ENCODE data around the gene OPRPN. TPM values are rescaled to one million over a fixed set of nuclear protein-coding genes. Genes with fewer than 3 reads are reported as not detected.

The OPRPN gene
- polyA plus RNA-seq, 1 experiment = not detected

DNA sequence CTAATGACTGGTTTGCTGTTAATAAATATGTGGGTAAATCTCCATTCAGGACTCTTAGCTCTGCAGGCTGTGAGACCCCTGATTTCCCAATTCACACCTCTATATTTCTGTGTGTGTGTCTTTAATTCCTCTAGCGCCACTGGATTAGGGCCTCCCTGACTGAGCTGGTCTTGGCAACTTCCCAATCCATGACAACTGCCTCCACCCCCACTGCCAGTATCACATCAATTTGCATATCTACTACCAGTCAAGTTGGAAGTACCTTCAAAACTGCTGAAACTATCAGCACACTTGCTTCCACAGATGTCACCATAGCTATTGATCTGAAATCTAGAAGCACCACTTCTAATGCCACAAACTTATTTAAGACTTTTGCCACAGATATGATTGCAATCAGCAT lies 27.6 kb downstream of the OPRPN start:
- POLR2A ChIA-PET = no interaction called here
- DNase-seq (ENCODE audit: low read depth) = no peak
- Histone ChIP-seq H3K36me3 (ENCODE audit: control insufficient read depth, insufficient read depth, low read length) (no peaks in the 10 kb centered on the region), H3K27me3 (ENCODE audit: control insufficient read depth, insufficient read depth, low read length) (no peaks in the 10 kb centered on the region), H3K4me3 (ENCODE audit: low read depth, low read length) (no peak overlapping the region)
- TF ChIP-seq, protein P1, sequence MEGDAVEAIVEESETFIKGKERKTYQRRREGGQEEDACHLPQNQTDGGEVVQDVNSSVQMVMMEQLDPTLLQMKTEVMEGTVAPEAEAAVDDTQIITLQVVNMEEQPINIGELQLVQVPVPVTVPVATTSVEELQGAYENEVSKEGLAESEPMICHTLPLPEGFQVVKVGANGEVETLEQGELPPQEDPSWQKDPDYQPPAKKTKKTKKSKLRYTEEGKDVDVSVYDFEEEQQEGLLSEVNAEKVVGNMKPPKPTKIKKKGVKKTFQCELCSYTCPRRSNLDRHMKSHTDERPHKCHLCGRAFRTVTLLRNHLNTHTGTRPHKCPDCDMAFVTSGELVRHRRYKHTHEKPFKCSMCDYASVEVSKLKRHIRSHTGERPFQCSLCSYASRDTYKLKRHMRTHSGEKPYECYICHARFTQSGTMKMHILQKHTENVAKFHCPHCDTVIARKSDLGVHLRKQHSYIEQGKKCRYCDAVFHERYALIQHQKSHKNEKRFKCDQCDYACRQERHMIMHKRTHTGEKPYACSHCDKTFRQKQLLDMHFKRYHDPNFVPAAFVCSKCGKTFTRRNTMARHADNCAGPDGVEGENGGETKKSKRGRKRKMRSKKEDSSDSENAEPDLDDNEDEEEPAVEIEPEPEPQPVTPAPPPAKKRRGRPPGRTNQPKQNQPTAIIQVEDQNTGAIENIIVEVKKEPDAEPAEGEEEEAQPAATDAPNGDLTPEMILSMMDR (IDR thresholded peaks at IDR 0.05; ENCODE audit: insufficient read depth, low read depth, low read length) = no peak
- CTCF ChIA-PET = no interaction called here

GRCh38 chr4:70426789-70427188 lies 29.0 kb downstream of the OPRPN start:
- Histone ChIP-seq H3K4me3 (ENCODE audit: low read depth, low read length) (no peak overlapping the region), H3K36me3 (ENCODE audit: control insufficient read depth, insufficient read depth, low read length) (no peaks in the 10 kb centered on the region), H3K27me3 (ENCODE audit: control insufficient read depth, insufficient read depth, low read length) (no peaks in the 10 kb centered on the region)
- ChIA-PET CTCF (no interaction called here), POLR2A (no interaction called here)
- TF ChIP-seq, protein P1 (IDR thresholded peaks at IDR 0.05; ENCODE audit: insufficient read depth, low read depth, low read length) = no peak
- DNase-seq (ENCODE audit: low read depth) = no peak

GRCh38 chr4:70437197-70437596 lies 39.5 kb downstream of the OPRPN start:
- POLR2A ChIA-PET = no interaction called here
- no peak for DNase-seq (ENCODE audit: low read depth)
- CTCF ChIA-PET = no interaction called here
- no peaks in the 10 kb centered on the region for H3K27me3 ChIP-seq (ENCODE audit: control insufficient read depth, insufficient read depth, low read length)
- H3K4me3 ChIP-seq (ENCODE audit: low read depth, low read length) = no peak overlapping the region
- no peaks in the 10 kb centered on the region for H3K36me3 ChIP-seq (ENCODE audit: control insufficient read depth, insufficient read depth, low read length)
- TF ChIP-seq, protein P1 (IDR thresholded peaks at IDR 0.05; ENCODE audit: insufficient read depth, low read depth, low read length) = no peak

DNA sequence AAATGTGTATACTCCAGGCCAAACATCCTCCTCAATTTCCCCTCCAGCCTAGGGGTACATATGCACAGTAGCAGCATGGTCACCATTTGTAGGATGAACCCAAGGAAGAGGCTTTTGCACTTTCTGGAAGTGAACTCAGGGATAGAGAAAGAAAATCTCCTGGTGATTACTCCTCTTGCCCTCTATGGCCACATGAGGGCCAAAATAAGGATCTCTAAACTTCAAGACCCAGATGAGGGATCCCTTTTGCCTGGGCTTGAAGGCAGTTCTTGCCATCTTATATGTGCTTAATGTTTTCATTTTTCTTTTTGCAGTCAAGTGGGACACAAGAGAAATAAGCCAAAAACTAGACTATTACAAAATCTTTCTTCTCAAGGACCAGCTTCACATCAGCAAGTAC lies 44.7 kb downstream of the OPRPN start:
- no peak for DNase-seq (ENCODE audit: low read depth)
- Histone ChIP-seq H3K36me3 (ENCODE audit: control insufficient read depth, insufficient read depth, low read length) (no peaks in the 10 kb centered on the region), H3K27me3 (ENCODE audit: control insufficient read depth, insufficient read depth, low read length) (no peaks in the 10 kb centered on the region), H3K4me3 (ENCODE audit: low read depth, low read length) (no peak overlapping the region)
- TF ChIP-seq, protein P1 (IDR thresholded peaks at IDR 0.05; ENCODE audit: insufficient read depth, low read depth, low read length) = no peak
- ChIA-PET CTCF (no interaction called here), POLR2A (no interaction called here)

- ChIA-PET CTCF (no interaction called here), POLR2A (no interaction called here)
- H3K27me3 ChIP-seq (ENCODE audit: control insufficient read depth, insufficient read depth, low read length) = no peaks in the 10 kb centered on the region
- no peak for DNase-seq (ENCODE audit: low read depth)
- no peak overlapping the region for H3K4me3 ChIP-seq (ENCODE audit: low read depth, low read length)
- TF ChIP-seq, protein P1 (IDR thresholded peaks at IDR 0.05; ENCODE audit: insufficient read depth, low read depth, low read length) = no peak
- H3K36me3 ChIP-seq (ENCODE audit: control insufficient read depth, insufficient read depth, low read length) = no peaks in the 10 kb centered on the region
These were observed 45.6 kb downstream of the OPRPN start for GRCh38 chr4:70443329-70443728.

Measured in BJ (cell line).